Effector memory CD8-positive, alpha-beta T cell (primary cell): ENCODE data around the gene ZNF575.
A peak's percentile ranks its signal among the peaks of the same experiment; 100 is the strongest.

Experiments used
- ATAC-seq: fragments of 150-1000 bp; cut with Tn5 transposase; replicated peaks from 2 replicates; pipeline ENCODE4 v1.10.0; 2021; ENCODE audit warnings: mild to moderate bottlenecking, moderate library complexity
- DNase-seq, 3 experiments: peaks; one replicate each; pipeline ENCODE4 v3.0.0; 2021
- H3K27ac Mint-ChIP-seq, 2 donors: one replicate each; pipeline ENCODE4 v1.8.0; 2022; ENCODE audit warnings: mild to moderate bottlenecking in 2 of 2, mixed read lengths in 2 of 2, moderate library complexity in 2 of 2
- H3K27me3 Mint-ChIP-seq, 2 donors: one replicate each; pipeline ENCODE4 v1.8.0; 2022; ENCODE audit warnings: mixed read lengths in 2 of 2
- H3K36me3 Mint-ChIP-seq: one replicate; pipeline ENCODE4 v1.8.0; 2022; ENCODE audit warnings: mild to moderate bottlenecking, moderate library complexity, mixed read lengths; ENCODE audit not compliant: insufficient read depth
- H3K4me1 Mint-ChIP-seq, 2 donors: one replicate each; pipeline ENCODE4 v1.8.0; 2022; ENCODE audit warnings: low read depth in 2 of 2, mixed read lengths in 2 of 2
- H3K4me3 Mint-ChIP-seq, 2 donors: one replicate each; pipeline ENCODE4 v1.8.0; 2022; ENCODE audit warnings: mild to moderate bottlenecking in 2 of 2, mixed read lengths in 2 of 2, moderate library complexity in 2 of 2
- H3K9me3 Mint-ChIP-seq, 2 donors: one replicate each; pipeline ENCODE4 v1.8.0; 2022; ENCODE audit warnings: mixed read lengths in 2 of 2

ZNF575 gene

DNA sequence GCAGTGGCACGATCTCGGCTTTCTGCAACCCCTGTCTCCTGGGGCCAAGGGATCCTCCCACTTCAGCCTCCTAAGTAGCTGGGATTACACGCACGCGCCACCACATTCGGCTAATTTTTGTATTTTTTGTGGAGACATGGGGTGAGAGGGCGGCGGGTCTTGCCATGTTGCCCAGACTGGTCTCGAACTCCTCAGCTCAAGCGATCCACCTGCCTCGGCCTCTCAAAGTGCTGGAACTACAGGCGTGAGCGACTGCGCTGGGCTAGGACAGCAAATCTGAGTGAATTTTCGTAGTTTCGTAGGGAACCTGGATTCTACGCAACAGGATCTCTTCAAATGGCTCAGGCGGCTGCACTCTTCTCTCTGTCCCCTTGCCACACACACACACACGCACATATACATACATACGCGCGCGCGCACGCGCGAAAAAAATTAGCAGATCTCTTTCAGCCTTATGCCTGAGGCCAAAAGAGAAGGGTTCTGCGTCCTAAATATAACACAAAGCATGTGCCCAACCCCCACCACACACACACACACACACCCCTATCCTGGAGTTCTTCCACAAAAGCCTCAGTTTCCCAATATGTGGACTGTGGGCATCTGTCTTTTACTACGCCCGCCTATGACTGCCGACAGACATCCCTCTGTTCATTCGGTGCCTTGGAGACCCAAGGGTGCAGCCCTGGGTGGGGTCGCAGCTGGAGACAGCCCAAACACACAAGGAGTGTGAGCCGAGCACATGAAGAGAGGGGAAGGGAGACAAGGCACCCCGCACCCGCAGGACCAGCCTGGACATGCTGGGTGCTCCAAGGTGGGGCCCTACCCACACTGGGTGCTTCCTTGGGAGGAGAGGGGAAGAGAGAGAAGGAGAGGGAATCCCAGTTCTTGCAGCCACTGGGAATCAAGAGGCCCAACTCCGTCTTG lies 43.2 kb downstream of the ZNF575 start:
- no peak for ATAC-seq

DNA sequence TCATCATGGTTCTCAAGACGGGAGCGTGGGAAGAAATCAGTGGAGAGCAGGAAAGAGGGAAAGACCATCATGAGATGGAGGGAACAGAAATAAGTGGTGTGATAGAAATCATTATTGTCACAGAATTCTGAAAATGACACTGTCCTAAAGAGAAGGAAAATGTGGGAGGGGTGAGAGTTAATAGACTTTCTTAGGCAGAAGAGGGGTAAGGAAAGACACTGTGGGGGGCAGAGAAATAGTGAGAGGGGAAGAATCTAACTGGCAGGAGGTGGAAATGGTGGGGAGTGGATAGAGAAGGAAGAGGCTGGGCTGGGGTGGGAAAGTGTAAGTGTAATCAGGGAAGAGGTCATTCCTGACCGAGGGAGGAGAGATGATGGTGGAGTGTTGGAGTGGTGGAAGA lies 45.8 kb downstream of the ZNF575 start:
- peak overlapping the region; percentile 57 to 74 for H3K27ac Mint-ChIP-seq
- no peaks in the 10 kb centered on the region for H3K9me3 Mint-ChIP-seq
- peaks cover 15% of the 10 kb centered on the region for H3K36me3 Mint-ChIP-seq
- no peaks in the 10 kb centered on the region for H3K27me3 Mint-ChIP-seq
- ATAC-seq (no peak), DNase-seq (no peak)
- H3K4me3 Mint-ChIP-seq = peak overlapping the region; percentile 36 to 65
- peaks cover 22 to 25% of the 10 kb centered on the region in 2 donors for H3K4me1 Mint-ChIP-seq

More for the DNA sequence above, 43.2 kb downstream of the ZNF575 start:
- peak overlapping the region; percentile 98 for H3K4me3 Mint-ChIP-seq
- H3K9me3 Mint-ChIP-seq = no peaks in the 10 kb centered on the region
- H3K27me3 Mint-ChIP-seq = no peaks in the 10 kb centered on the region
- H3K36me3 Mint-ChIP-seq = peaks cover 18% of the 10 kb centered on the region
- H3K27ac Mint-ChIP-seq = peak overlapping the region; percentile 99 to 100
- no peak for DNase-seq
- H3K4me1 Mint-ChIP-seq = peaks cover 29 to 34% of the 10 kb centered on the region in 2 donors

DNA sequence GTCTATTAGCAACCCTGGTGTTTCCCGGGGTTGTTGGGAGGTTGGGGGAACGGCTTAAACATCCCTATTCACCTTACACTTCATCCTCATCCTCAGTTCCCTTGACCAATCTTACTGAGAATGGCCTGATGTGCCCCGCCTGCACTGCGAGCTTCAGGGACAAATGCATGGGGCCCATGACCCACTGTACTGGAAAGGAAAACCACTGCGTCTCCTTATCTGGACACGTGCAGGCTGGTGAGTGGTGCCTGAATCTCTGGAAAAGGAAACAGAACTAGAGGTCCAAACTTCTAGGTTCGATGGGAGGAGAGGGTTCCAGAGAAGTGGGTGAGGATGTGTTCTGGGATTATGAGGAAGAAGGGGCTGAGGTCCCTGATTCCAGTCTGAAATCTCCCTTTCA lies 48.5 kb downstream of the ZNF575 start:
- H3K9me3 Mint-ChIP-seq = no peaks in the 10 kb centered on the region
- peaks cover 8 to 21% of the 10 kb centered on the region in 2 donors for H3K4me1 Mint-ChIP-seq
- peak overlapping the region in 1 of 2 donors; percentile 65 for H3K4me3 Mint-ChIP-seq
- DNase-seq (no peak), ATAC-seq (no peak)
- no peaks in the 10 kb centered on the region for H3K27me3 Mint-ChIP-seq
- H3K27ac Mint-ChIP-seq = peak overlapping the region in 1 of 2 donors; percentile 57
- H3K36me3 Mint-ChIP-seq = peaks cover 7% of the 10 kb centered on the region

DNA sequence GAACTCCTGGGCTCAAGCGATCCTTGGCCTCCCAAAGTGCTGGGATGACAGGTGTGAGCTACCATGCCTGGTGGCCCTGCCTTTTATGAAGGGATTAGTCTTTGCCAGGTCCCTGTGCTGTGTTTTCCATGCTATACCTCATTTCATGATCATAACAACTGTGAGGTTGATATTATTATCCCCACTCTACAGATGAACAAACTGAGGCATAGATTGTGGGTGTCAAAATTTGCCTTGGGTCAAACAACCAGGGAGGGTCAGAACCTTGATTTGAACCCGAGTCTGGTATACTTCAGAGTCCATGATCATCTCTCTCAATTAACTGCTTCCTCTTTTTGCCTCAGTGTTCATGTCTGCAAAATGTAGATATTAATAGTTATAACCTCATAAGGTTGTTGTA lies 49.5 kb downstream of the ZNF575 start:
- DNase-seq = no peak
- Mint-ChIP-seq H3K4me3 (no peak overlapping the region), H3K4me1 (peaks cover 6 to 21% of the 10 kb centered on the region in 2 donors), H3K9me3 (no peaks in the 10 kb centered on the region), H3K27ac (peak overlapping the region in 1 of 2 donors; percentile 57), H3K27me3 (no peaks in the 10 kb centered on the region), H3K36me3 (peaks cover 6% of the 10 kb centered on the region)
- ATAC-seq = no peak

DNA sequence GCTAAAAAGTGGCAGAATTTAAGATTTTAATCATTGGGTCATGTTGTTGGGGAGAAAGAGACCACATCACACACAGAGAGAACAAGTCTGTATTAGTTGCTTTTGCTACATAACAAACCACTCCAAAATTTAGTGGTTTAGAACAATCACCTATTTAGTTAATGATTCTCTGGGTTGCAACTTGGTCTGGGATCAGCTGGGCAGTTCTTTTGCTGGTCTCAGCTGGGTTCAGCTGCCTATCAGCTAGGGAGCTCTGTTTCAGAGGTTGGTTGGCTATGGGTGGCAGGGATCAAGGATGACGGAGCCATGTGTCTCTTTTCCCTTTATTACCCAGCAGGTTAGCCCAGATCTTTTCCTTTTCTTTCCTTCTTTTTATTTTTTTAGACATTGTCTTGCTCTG lies 51.5 kb downstream of the ZNF575 start:
- Mint-ChIP-seq H3K4me3 (no peak overlapping the region), H3K27me3 (no peaks in the 10 kb centered on the region), H3K36me3 (peaks cover 7% of the 10 kb centered on the region), H3K4me1 (peaks cover 7 to 16% of the 10 kb centered on the region in 2 donors), H3K27ac (peak overlapping the region; percentile 32 to 72), H3K9me3 (no peaks in the 10 kb centered on the region)
- DNase-seq = no peak
- peak; percentile 28 for ATAC-seq
